ENCODE data around the gene DAPK2.

Gene DAPK2

GRCh38 chr15:63922916-63923315, 123.4 kb downstream of the DAPK2 start:
- TF ChIP-seq REST (IDR thresholded peaks at IDR 0.05; ENCODE audit: insufficient replicate concordance, low read depth) (no peak), CTCF (IDR thresholded peaks at IDR 0.05; ENCODE audit: insufficient read depth, low read length) (no peak), POLR2AphosphoS5 (IDR thresholded peaks at IDR 0.05; ENCODE audit: low read depth) (no peak), GABPA (IDR thresholded peaks at IDR 0.05; ENCODE audit: low read depth) (no peak), SPI1 (IDR thresholded peaks at IDR 0.05; ENCODE audit: borderline replicate concordance, low read depth) (no peak)
- no peaks in the 10 kb centered on the region for H3K27me3 ChIP-seq (ENCODE audit: insufficient read depth, poor library complexity, severe bottlenecking)
- no peak overlapping the region for H3K4me3 ChIP-seq (replicated peaks; ENCODE audit: insufficient read depth, low read length)
- no peak overlapping the region for H3K27ac ChIP-seq (replicated peaks)
- DNase-seq (ENCODE audit: low read depth in 1 of 2, low spot score in 1 of 2) = no peak

GRCh38 chr15:63922261-63922904, 123.9 kb downstream of the DAPK2 start:
- no peak overlapping the region for H3K4me3 ChIP-seq (replicated peaks; ENCODE audit: insufficient read depth, low read length)
- H3K27ac ChIP-seq (replicated peaks) = no peak overlapping the region
- no peaks in the 10 kb centered on the region for H3K27me3 ChIP-seq (ENCODE audit: insufficient read depth, poor library complexity, severe bottlenecking)
- no peak for DNase-seq (ENCODE audit: low read depth in 1 of 2, low spot score in 1 of 2)
- TF ChIP-seq POLR2AphosphoS5 (IDR thresholded peaks at IDR 0.05; ENCODE audit: low read depth) (no peak), SPI1 (IDR thresholded peaks at IDR 0.05; ENCODE audit: borderline replicate concordance, low read depth) (no peak), REST (IDR thresholded peaks at IDR 0.05; ENCODE audit: insufficient replicate concordance, low read depth) (no peak), CTCF (IDR thresholded peaks at IDR 0.05; ENCODE audit: insufficient read depth, low read length) (no peak), GABPA (IDR thresholded peaks at IDR 0.05; ENCODE audit: low read depth) (no peak)

- H3K27ac ChIP-seq (replicated peaks) = no peak overlapping the region
- H3K27me3 ChIP-seq (ENCODE audit: insufficient read depth, poor library complexity, severe bottlenecking) = no peaks in the 10 kb centered on the region
- no peak for TF ChIP-seq REST (IDR thresholded peaks at IDR 0.05; ENCODE audit: insufficient replicate concordance, low read depth)
- TF ChIP-seq CTCF (IDR thresholded peaks at IDR 0.05; ENCODE audit: insufficient read depth, low read length) = no peak
- TF ChIP-seq GABPA (IDR thresholded peaks at IDR 0.05; ENCODE audit: low read depth) = no peak
- TF ChIP-seq POLR2AphosphoS5 (IDR thresholded peaks at IDR 0.05; ENCODE audit: low read depth) = no peak
- TF ChIP-seq SPI1 (IDR thresholded peaks at IDR 0.05; ENCODE audit: borderline replicate concordance, low read depth) = no peak
- DNase-seq (ENCODE audit: low read depth in 1 of 2, low spot score in 1 of 2) = no peak
- H3K4me3 ChIP-seq (replicated peaks; ENCODE audit: insufficient read depth, low read length) = no peak overlapping the region
Measured at GRCh38 chr15:63920504-63921175, 125.6 kb downstream of the DAPK2 start.

Measured in HL-60 (cell line).